ENCODE measurements around the gene NUCKS1. TPM values are rescaled to one million over a fixed set of nuclear protein-coding genes. Genes with fewer than 3 reads are reported as not detected.

Gene NUCKS1
- total RNA-seq, 1 experiment from 2014 or later, result 237 TPM

- no peak overlapping the region for H3K9ac ChIP-seq (ENCODE audit: low read length)
- H3K4me1 ChIP-seq (ENCODE audit: control insufficient read depth in 1 of 2, insufficient read depth in 2 of 2, low read length in 2 of 2), result no peaks in the 10 kb centered on the region
- RAD21 ChIA-PET (ENCODE audit: low non-redundant PET in 1 of 2, low total read pairs in 2 of 2, uncharacterized antibody in 2 of 2, unreplicated experiment in 2 of 2), result no interaction called here
- no peaks in the 10 kb centered on the region for H4K20me1 ChIP-seq (ENCODE audit: insufficient read depth)
- no peaks in the 10 kb centered on the region for H3K9me3 ChIP-seq (ENCODE audit: control insufficient read depth in 1 of 2, insufficient read depth in 1 of 2, low read depth in 1 of 2, low read length in 2 of 2)
- BruUV-seq (replicated peaks), result no TSS peak
- no peaks in the 10 kb centered on the region for H3K9me2 ChIP-seq (ENCODE audit: insufficient read depth)
- no peak for TF ChIP-seq ZNF274 (IDR thresholded peaks at IDR 0.05; ENCODE audit: low read depth, low read length)
- no peak for TF ChIP-seq CTCF (IDR thresholded peaks at IDR 0.05 in 2 of 3, conservative IDR thresholded peaks at IDR 0.05 in 1 of 3; ENCODE audit: borderline replicate concordance in 1 of 3, insufficient read depth in 1 of 3, low read depth in 2 of 3, low read length in 2 of 3)
- no peak for TF ChIP-seq ATF3 (IDR thresholded peaks at IDR 0.05)
- no peak for TF ChIP-seq ZBTB33 (IDR thresholded peaks at IDR 0.05; ENCODE audit: extremely low read depth, insufficient replicate concordance, low read length)
- no peak for TF ChIP-seq FOSL1 (IDR thresholded peaks at IDR 0.05; ENCODE audit: low read depth)
- TF ChIP-seq POLR2AphosphoS5 (IDR thresholded peaks at IDR 0.05; ENCODE audit: low read depth, low read length), result no peak
- TF ChIP-seq JUND (IDR thresholded peaks at IDR 0.05), result no peak
- POLR2A ChIA-PET, result no interaction called here
- ATAC-seq (no peak), DNase-seq (ENCODE audit: low read depth, low spot score) (no peak)
- no peaks in the 10 kb centered on the region for H3K27me3 ChIP-seq (ENCODE audit: insufficient read depth, low read length)
- H2AFZ ChIP-seq (ENCODE audit: low read depth, low read length, poor library complexity, severe bottlenecking), result no peak overlapping the region
- intact Hi-C loops (cut with micrococcal nuclease), result no loop called here
- no peak overlapping the region for H3K4me3 ChIP-seq (replicated peaks in 1 of 2; ENCODE audit: low read depth in 1 of 2, low read length in 2 of 2)
- no peak overlapping the region for H3K4me2 ChIP-seq (ENCODE audit: low read length)
- CTCF ChIA-PET, result no interaction called here
- no peaks in the 10 kb centered on the region for H3K36me3 ChIP-seq (ENCODE audit: control insufficient read depth in 1 of 2, insufficient read depth in 2 of 2, low read length in 2 of 2)
- no peaks in the 10 kb centered on the region for H3K79me2 ChIP-seq (ENCODE audit: insufficient read depth, low read length)
- no peak overlapping the region for H3K27ac ChIP-seq (ENCODE audit: low read depth, low read length)
These were observed 33.4 kb upstream of the NUCKS1 start for GRCh38 chr1:205783433-205783795.
